NCI-H446 (cell line): ENCODE results near the gene RIMBP2.

Experiments used
- DNase-seq, 2 experiments: peaks; one replicate each; lab custom pipeline; 2025; lab: John Stamatoyannopoulos, UW

Gene RIMBP2

GRCh38 chr12:130737731-130738130 is 21.6 kb upstream of the RIMBP2 start:
- no peak for DNase-seq

GRCh38 chr12:130729344-130729743 is 13.2 kb upstream of the RIMBP2 start:
- no peak for DNase-seq

- no peak for DNase-seq
These were observed 12.3 kb upstream of the RIMBP2 start for GRCh38 chr12:130728158-130729058.

GRCh38 chr12:130719263-130719859 is 3.3 kb upstream of the RIMBP2 start:
- DNase-seq: no peak

GRCh38 chr12:130717752-130718151 is 1.7 kb upstream of the RIMBP2 start:
- DNase-seq: no peak

- no peak for DNase-seq
These were observed 869 bp upstream of the RIMBP2 start for GRCh38 chr12:130716969-130717366.

GRCh38 chr12:130715150-130715997 is 725 bp downstream of the RIMBP2 start:
- DNase-seq: no peak

- DNase-seq: no peak
These were observed 1.4 kb downstream of the RIMBP2 start for GRCh38 chr12:130714591-130715149.

GRCh38 chr12:130714091-130714590 is 2.0 kb downstream of the RIMBP2 start:
- DNase-seq: no peak

- DNase-seq: no peak
These were observed 2.5 kb downstream of the RIMBP2 start for GRCh38 chr12:130713581-130713991.

- DNase-seq: no peak
These were observed 3.6 kb downstream of the RIMBP2 start for GRCh38 chr12:130712346-130713065.

GRCh38 chr12:130711756-130712155 is 4.3 kb downstream of the RIMBP2 start:
- no peak for DNase-seq

GRCh38 chr12:130710733-130711080 is 5.4 kb downstream of the RIMBP2 start:
- DNase-seq: no peak

GRCh38 chr12:130709971-130710732 is 5.9 kb downstream of the RIMBP2 start:
- no peak for DNase-seq

- no peak for DNase-seq
These were observed 6.7 kb downstream of the RIMBP2 start for GRCh38 chr12:130709151-130709970.

GRCh38 chr12:130708648-130709047 is 7.5 kb downstream of the RIMBP2 start:
- no peak for DNase-seq

- no peak for DNase-seq
These were observed 8.6 kb downstream of the RIMBP2 start for GRCh38 chr12:130707571-130707891.

GRCh38 chr12:130706885-130707570 is 9.1 kb downstream of the RIMBP2 start:
- no peak for DNase-seq

GRCh38 chr12:130706311-130706710 is 9.8 kb downstream of the RIMBP2 start:
- DNase-seq: no peak
